ENCODE data around the gene CDH16. TPM values are rescaled to one million over a fixed set of nuclear protein-coding genes. Genes with fewer than 3 reads are reported as not detected.

Gene CDH16
- total RNA-seq, 1 donor from 2014 or later = not detected

DNA sequence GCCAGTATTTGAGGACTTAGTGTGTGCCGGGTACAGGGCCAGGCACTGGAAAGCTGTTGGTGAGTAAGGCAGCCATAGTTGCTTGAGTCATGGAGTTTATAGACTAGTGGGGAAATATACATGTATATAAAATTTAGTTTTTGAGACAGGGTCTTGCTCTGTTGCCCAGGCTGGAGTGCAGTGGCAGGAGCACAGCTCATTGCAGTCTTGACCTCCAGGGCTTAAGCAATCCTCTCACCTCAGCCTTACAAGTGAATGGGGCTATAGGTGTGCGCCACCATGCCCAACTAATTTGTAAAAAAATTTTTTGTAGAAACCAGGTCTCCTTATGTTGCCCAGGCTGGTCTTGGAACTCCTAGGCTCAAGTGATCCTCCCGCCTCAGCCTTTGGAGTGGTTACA is 36.0 kb downstream of the CDH16 start:
- intact Hi-C loops (cut with DNase I) = no loop called here
- Histone ChIP-seq H3K9me3 (no peaks in the 10 kb centered on the region), H3K4me1 (peaks cover 40% of the 10 kb centered on the region), H3K27ac (peak overlapping the region; percentile 31), H3K36me3 (peaks cover 34% of the 10 kb centered on the region), H3K4me3 (no peak overlapping the region), H3K27me3 (ENCODE audit: low read depth) (no peaks in the 10 kb centered on the region)
- TF ChIP-seq, protein P1, sequence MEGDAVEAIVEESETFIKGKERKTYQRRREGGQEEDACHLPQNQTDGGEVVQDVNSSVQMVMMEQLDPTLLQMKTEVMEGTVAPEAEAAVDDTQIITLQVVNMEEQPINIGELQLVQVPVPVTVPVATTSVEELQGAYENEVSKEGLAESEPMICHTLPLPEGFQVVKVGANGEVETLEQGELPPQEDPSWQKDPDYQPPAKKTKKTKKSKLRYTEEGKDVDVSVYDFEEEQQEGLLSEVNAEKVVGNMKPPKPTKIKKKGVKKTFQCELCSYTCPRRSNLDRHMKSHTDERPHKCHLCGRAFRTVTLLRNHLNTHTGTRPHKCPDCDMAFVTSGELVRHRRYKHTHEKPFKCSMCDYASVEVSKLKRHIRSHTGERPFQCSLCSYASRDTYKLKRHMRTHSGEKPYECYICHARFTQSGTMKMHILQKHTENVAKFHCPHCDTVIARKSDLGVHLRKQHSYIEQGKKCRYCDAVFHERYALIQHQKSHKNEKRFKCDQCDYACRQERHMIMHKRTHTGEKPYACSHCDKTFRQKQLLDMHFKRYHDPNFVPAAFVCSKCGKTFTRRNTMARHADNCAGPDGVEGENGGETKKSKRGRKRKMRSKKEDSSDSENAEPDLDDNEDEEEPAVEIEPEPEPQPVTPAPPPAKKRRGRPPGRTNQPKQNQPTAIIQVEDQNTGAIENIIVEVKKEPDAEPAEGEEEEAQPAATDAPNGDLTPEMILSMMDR (IDR thresholded peaks at IDR 0.05) = no peak
- DNase-seq (no peak), ATAC-seq (no peak)

DNA sequence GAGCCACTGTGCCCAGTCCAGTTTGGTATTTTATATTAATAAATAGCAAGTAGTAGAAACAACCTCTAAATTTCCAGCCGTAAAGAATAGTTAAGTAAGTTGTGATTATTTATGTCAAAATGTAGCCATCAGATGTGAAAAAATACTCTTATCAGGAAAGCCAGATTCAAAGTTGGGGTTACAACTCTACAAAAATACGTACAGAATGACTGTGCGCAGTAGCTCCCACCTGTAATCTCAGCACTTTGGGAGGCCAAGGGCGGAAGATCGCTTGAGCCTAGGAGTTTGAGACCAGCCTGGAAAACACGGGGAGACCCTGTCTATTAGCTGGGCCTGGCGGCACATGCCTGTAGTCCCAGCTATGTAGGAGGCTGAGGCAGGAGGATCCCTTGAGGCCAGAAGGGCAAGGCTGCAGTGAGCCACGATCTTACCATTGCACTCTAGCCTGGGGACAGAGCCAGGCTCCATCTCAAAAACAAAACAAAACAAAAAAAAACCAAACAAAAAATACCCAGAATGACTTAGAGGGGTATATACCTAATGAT is 36.6 kb downstream of the CDH16 start:
- no peak for DNase-seq
- H3K27ac ChIP-seq = no peak overlapping the region
- no peak for ATAC-seq
- TF ChIP-seq, protein P1 (IDR thresholded peaks at IDR 0.05) = no peak
- H3K36me3 ChIP-seq = peaks cover 29% of the 10 kb centered on the region
- H3K4me3 ChIP-seq = peak overlapping the region; percentile 68
- no peaks in the 10 kb centered on the region for H3K27me3 ChIP-seq (ENCODE audit: low read depth)
- intact Hi-C loops (cut with DNase I) = no loop called here
- H3K4me1 ChIP-seq = peaks cover 40% of the 10 kb centered on the region
- no peaks in the 10 kb centered on the region for H3K9me3 ChIP-seq

DNA sequence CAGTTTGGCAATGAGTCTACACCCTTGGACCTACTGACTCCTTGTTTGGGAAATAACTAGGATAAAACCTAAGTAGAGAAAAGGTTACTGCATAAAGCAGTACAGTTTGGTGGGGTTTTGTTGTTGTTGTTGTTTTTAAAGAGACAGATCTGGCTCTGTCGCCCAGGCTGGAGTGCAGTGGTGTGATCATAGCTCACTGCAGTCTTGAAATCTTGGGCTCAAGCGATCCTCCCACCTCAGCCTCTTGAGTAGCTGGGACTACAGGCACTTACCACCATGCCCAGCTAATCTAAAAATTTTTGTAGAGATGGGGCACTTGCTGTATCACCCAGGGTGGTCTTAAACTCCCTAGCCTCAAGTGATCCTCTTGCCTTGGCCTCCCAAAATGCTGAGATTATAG is 37.1 kb downstream of the CDH16 start:
- peaks cover 36% of the 10 kb centered on the region for H3K4me1 ChIP-seq
- no peaks in the 10 kb centered on the region for H3K9me3 ChIP-seq
- DNase-seq (no peak), ATAC-seq (no peak)
- TF ChIP-seq, protein P1 (IDR thresholded peaks at IDR 0.05) = no peak
- intact Hi-C loops (cut with DNase I) = no loop called here
- H3K27me3 ChIP-seq (ENCODE audit: low read depth) = no peaks in the 10 kb centered on the region
- peak overlapping the region; percentile 81 for H3K27ac ChIP-seq
- H3K36me3 ChIP-seq = peaks cover 25% of the 10 kb centered on the region
- H3K4me3 ChIP-seq = peak overlapping the region; percentile 68

DNA sequence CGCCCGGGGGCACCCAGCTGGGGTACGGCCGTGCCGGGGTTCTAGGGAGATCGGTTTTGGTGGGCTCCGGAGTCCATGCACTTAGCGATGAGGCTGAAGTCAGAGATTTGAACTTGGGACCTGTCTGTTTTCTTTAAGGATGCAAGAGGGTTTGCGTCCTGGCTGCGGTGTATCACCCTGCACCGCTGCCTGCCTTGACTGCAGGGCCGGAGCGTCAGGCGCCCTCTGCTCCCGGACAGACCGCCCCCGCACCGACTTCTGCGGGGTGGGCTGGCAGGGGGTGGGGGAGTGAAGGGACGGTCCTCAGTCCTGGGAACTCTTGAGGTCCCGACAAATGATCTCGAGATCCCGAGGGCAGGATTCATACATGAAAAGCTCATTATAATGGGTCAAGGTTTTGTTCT is 37.7 kb downstream of the CDH16 start:
- TF ChIP-seq, protein P1 (IDR thresholded peaks at IDR 0.05) = no peak
- intact Hi-C loops (cut with DNase I) = no loop called here
- Histone ChIP-seq H3K9me3 (no peaks in the 10 kb centered on the region), H3K4me1 (peaks cover 30% of the 10 kb centered on the region), H3K36me3 (peaks cover 21% of the 10 kb centered on the region), H3K27me3 (ENCODE audit: low read depth) (no peaks in the 10 kb centered on the region), H3K4me3 (peak overlapping the region; percentile 68), H3K27ac (peak overlapping the region; percentile 81)
- ATAC-seq = peak; percentile 44 to 56
- DNase-seq = no peak

- Histone ChIP-seq H3K36me3 (peaks cover 16% of the 10 kb centered on the region), H3K4me3 (peak within 1 kb of the TSS; percentile 68), H3K27me3 (ENCODE audit: low read depth) (no peaks in the 10 kb centered on the region), H3K9me3 (no peaks in the 10 kb centered on the region), H3K4me1 (peaks cover 25% of the 10 kb centered on the region), H3K27ac (peak within 1 kb of the TSS; percentile 81)
- DNase-seq (peak; percentile 97), ATAC-seq (peak; percentile 97 to 98)
- TF ChIP-seq, protein P1 (IDR thresholded peaks at IDR 0.05) = no peak
- intact Hi-C loops (cut with DNase I) = no loop called here
Observed at GRCh38 chr16:66880288-66881013, 38.2 kb downstream of the CDH16 start, which contains the start of gene PDP2. TSS of gene PDP2 (plus strand) at chr16:66880515. CDS start at chr16:66884285, 3,770 bp downstream.
